H1 (cell line): Measurements from ENCODE around the gene CFAP53. TPM values are rescaled to one million over a fixed set of nuclear protein-coding genes. Genes with fewer than 3 reads are reported as not detected.

ENCODE experiments used
- CTCF ChIA-PET: fragments of 300-600 bp; sonication (Branson Sonifier 250); formaldehyde crosslinking; loops from one replicate; lab custom pipeline; 2021; ENCODE audit not compliant: partially characterized antibody; lab: Charles Lee
- POLR2A ChIA-PET: fragments of 300-600 bp; sonication (Branson Sonifier 250); formaldehyde crosslinking; loops from one replicate; lab custom pipeline; 2021; ENCODE audit warnings: inconsistent platforms; ENCODE audit not compliant: partially characterized antibody; lab: Charles Lee
- DNase-seq, 2 experiments: peaks; one replicate each; pipeline versions ENCODE4 v3.0.0 to v3.0.0-alpha.2; 2010 to 2022; ENCODE audit warnings: low spot score in 2 of 2, low read depth in 1 of 2, mixed read lengths in 1 of 2
- FAIRE-seq: peaks from 2 replicates; lab custom pipeline; 2011; peaks lifted over from hg19 to GRCh38; lab: Jason Lieb, UNC
- H2AFZ ChIP-seq: 2 replicates; pipeline ENCODE4 v1.8.1; 2012; ENCODE audit warnings: low read length, inconsistent platforms
- H2AK5ac ChIP-seq: 2 replicates; pipeline ENCODE4 v1.6.1; 2013; ENCODE audit warnings: low read depth, low read length
- H2BK120ac ChIP-seq: replicated peaks from 2 replicates; pipeline ENCODE3; 2013; ENCODE audit warnings: low read depth, low read length, inconsistent platforms
- H2BK12ac ChIP-seq: 2 replicates; pipeline ENCODE4 v1.6.1; 2013; ENCODE audit warnings: low read depth, low read length
- H2BK15ac ChIP-seq: 2 replicates; pipeline ENCODE4 v1.6.1; 2013; ENCODE audit warnings: low read length
- H2BK20ac ChIP-seq: 2 replicates; pipeline ENCODE4 v1.6.1; 2013; ENCODE audit warnings: low read length
- H2BK5ac ChIP-seq: 2 replicates; pipeline ENCODE4 v1.6.1; 2013; ENCODE audit warnings: low read depth, low read length
- H3K14ac ChIP-seq: 2 replicates; pipeline ENCODE4 v1.6.1; 2013; ENCODE audit warnings: inconsistent platforms; ENCODE audit not compliant: insufficient read length
- H3K18ac ChIP-seq: 2 replicates; pipeline ENCODE4 v1.6.1; 2013; ENCODE audit warnings: low read length; ENCODE audit errors: extremely low read depth
- H3K23ac ChIP-seq: 2 replicates; pipeline ENCODE4 v1.6.1; 2013; ENCODE audit warnings: inconsistent platforms; ENCODE audit not compliant: insufficient read length
- H3K23me2 ChIP-seq: 2 replicates; pipeline ENCODE4 v1.6.1; 2013; ENCODE audit warnings: low read depth, low read length
- H3K27ac ChIP-seq: 2 replicates; pipeline ENCODE4 v1.6.1; 2011; ENCODE audit warnings: low read depth, low read length, inconsistent platforms
- H3K27me3 ChIP-seq, 4 experiments: replicated peaks in 1 of 4; 1 replicate in 1 of 4; 2 replicates in 3 of 4; pipeline versions ENCODE4 v1.6.1 to v1.8.1; 2011 to 2013; ENCODE audit warnings: low read length in 3 of 4, mild to moderate bottlenecking in 3 of 4, inconsistent platforms in 2 of 4, mixed read lengths in 2 of 4, moderate library complexity in 1 of 4; ENCODE audit not compliant: control insufficient read depth in 3 of 4, insufficient read depth in 3 of 4; ENCODE audit errors: extremely low read depth in 1 of 4
- H3K36me3 ChIP-seq, 4 experiments: 2 replicates each; pipeline versions ENCODE4 v1.6.1 to v1.8.1; 2011 to 2013; ENCODE audit warnings: mild to moderate bottlenecking in 4 of 4, low read length in 3 of 4, moderate library complexity in 2 of 4, control low read depth in 1 of 4, inconsistent platforms in 1 of 4; ENCODE audit not compliant: insufficient read depth in 4 of 4, control insufficient read depth in 2 of 4
- H3K4ac ChIP-seq: replicated peaks from 2 replicates; pipeline ENCODE3; 2013; ENCODE audit warnings: low read length, low read depth, mixed read lengths, inconsistent platforms; ENCODE audit not compliant: insufficient read length
- H3K4me1 ChIP-seq, 4 experiments: replicated peaks in 1 of 4; 1 replicate in 1 of 4; 2 replicates in 3 of 4; pipeline versions ENCODE4 v1.6.1 to v1.8.1; 2011 to 2013; ENCODE audit warnings: low read length in 3 of 4, inconsistent platforms in 2 of 4, mixed read lengths in 1 of 4; ENCODE audit not compliant: insufficient read depth in 4 of 4, control insufficient read depth in 3 of 4
- H3K4me2 ChIP-seq, 2 experiments: 2 replicates each; pipeline versions ENCODE4 v1.6.1 to v1.8.1; 2011 to 2013; ENCODE audit warnings: low read depth in 2 of 2, low read length in 2 of 2, control low read depth in 1 of 2, inconsistent platforms in 1 of 2, mild to moderate bottlenecking in 1 of 2; ENCODE audit not compliant: insufficient read depth in 1 of 2
- H3K4me3 ChIP-seq, 4 experiments: fragments of 200-600, 300-600 bp in 1 of 4; sonication (generic), shearing (Covaris generic), sonication (Bioruptor Twin) in 1 of 4; 2 replicates each; pipeline versions ENCODE4 v1.5.1 to v1.8.1; 2011 to 2016; ENCODE audit warnings: low read length in 4 of 4, low read depth in 3 of 4, control low read depth in 2 of 4, inconsistent platforms in 2 of 4, mild to moderate bottlenecking in 2 of 4, mixed read lengths in 1 of 4, moderate library complexity in 1 of 4; ENCODE audit not compliant: insufficient read depth in 2 of 4; ENCODE audit errors: extremely low read depth in 1 of 4
- H3K56ac ChIP-seq: replicated peaks from 2 replicates; pipeline ENCODE3; 2013; ENCODE audit warnings: low read depth, mild to moderate bottlenecking, mixed read lengths, low read length, inconsistent platforms; ENCODE audit not compliant: insufficient read length
- H3K79me1 ChIP-seq: 2 replicates; pipeline ENCODE4 v1.6.1; 2013; ENCODE audit warnings: low read depth, low read length, control low read depth
- H3K79me2 ChIP-seq, 2 experiments: 2 replicates each; pipeline versions ENCODE4 v1.6.1 to v1.8.1; 2012 to 2013; ENCODE audit warnings: low read length in 2 of 2, mild to moderate bottlenecking in 2 of 2, inconsistent platforms in 1 of 2; ENCODE audit not compliant: insufficient read depth in 2 of 2, control insufficient read depth in 1 of 2
- H3K9ac ChIP-seq, 4 experiments: replicated peaks in 1 of 4; 1 replicate in 1 of 4; 2 replicates in 3 of 4; pipeline versions ENCODE4 v1.6.1 to v1.8.1; 2011 to 2013; ENCODE audit warnings: low read depth in 3 of 4, low read length in 3 of 4, control low read depth in 2 of 4, mild to moderate bottlenecking in 2 of 4, moderate library complexity in 2 of 4, inconsistent platforms in 1 of 4; ENCODE audit errors: extremely low read depth in 1 of 4
- H3K9me3 ChIP-seq, 2 experiments: 2 replicates each; pipeline versions ENCODE4 v1.6.1 to v1.8.1; 2012 to 2013; ENCODE audit warnings: mild to moderate bottlenecking in 2 of 2, moderate library complexity in 2 of 2, control low read depth in 1 of 2, inconsistent platforms in 1 of 2, low read depth in 1 of 2, low read length in 1 of 2, mixed read lengths in 1 of 2; ENCODE audit not compliant: insufficient read depth in 2 of 2
- H4K20me1 ChIP-seq, 2 experiments: replicated peaks in 1 of 2; 2 replicates each; pipeline versions ENCODE3 to v1.8.1; 2011 to 2013; ENCODE audit warnings: inconsistent platforms in 2 of 2, low read length in 2 of 2, mild to moderate bottlenecking in 1 of 2; ENCODE audit not compliant: insufficient read depth in 2 of 2, control insufficient read depth in 1 of 2
- H4K5ac ChIP-seq: 2 replicates; pipeline ENCODE4 v1.6.1; 2013; ENCODE audit warnings: low read length, low read depth, mixed read lengths, inconsistent platforms; ENCODE audit not compliant: insufficient read length
- H4K8ac ChIP-seq: 2 replicates; pipeline ENCODE4 v1.8.0; 2013; ENCODE audit warnings: mild to moderate bottlenecking, moderate library complexity, low read length, inconsistent platforms; ENCODE audit not compliant: insufficient read depth; ENCODE audit errors: extremely low read depth
- H4K91ac ChIP-seq: replicated peaks from 2 replicates; pipeline ENCODE3; 2013; ENCODE audit warnings: low read length, mixed read lengths, inconsistent platforms; ENCODE audit not compliant: insufficient read length
- GTF2F1 ChIP-seq: IDR thresholded peaks from 2 replicates; pipeline ENCODE4 v1.6.1; 2012; ENCODE audit warnings: low read depth, low read length, improper control_type of control experiment, borderline replicate concordance
- RAD21 ChIP-seq, 2 experiments: IDR thresholded peaks in 1 of 2; conservative IDR thresholded peaks in 1 of 2; 2 replicates each; pipeline ENCODE4 v1.6.1; 2011; ENCODE audit warnings: low read depth in 2 of 2, low read length in 2 of 2, improper control_type of control experiment in 1 of 2, inconsistent platforms in 1 of 2, mild to moderate bottlenecking in 1 of 2, moderate library complexity in 1 of 2
- SIX5 ChIP-seq: IDR thresholded peaks from 2 replicates; pipeline ENCODE4 v1.6.1; 2011; ENCODE audit warnings: mild to moderate bottlenecking, low read depth, low read length
- SP2 ChIP-seq: IDR thresholded peaks from 2 replicates; pipeline ENCODE4 v1.6.1; 2012; ENCODE audit warnings: mild to moderate bottlenecking, low read length, inconsistent platforms
- TCF12 ChIP-seq: IDR thresholded peaks from 2 replicates; pipeline ENCODE4 v1.6.1; 2011; ENCODE audit warnings: low read depth, mild to moderate bottlenecking, low read length
- WGBS, 2 experiments: shearing (Covaris generic) in 1 of 2; methylation state at CpG; one replicate each; pipeline versions ENCODE4 v1.1.6 to v1.1.7; 2013 to 2015; ENCODE audit warnings: low lambda C conversion rate in 2 of 2, mixed read lengths in 2 of 2, inconsistent platforms in 1 of 2, low coverage in 1 of 2, missing lambda C conversion rate in 1 of 2; ENCODE audit not compliant: insufficient replicate concordance in 2 of 2, insufficient coverage in 1 of 2, insufficient read length in 1 of 2; ENCODE audit errors: extremely low coverage in 1 of 2, missing lambda C conversion rate in 1 of 2; 5-methylcytosine and 5-hydroxymethylcytosine counted together
- polyA plus RNA-seq, 7 experiments: library from polyadenylated mRNA; depleted of rRNA in 3 of 7; stranded (reverse) in 5 of 7; unstranded in 2 of 7; fragments of >200 nt in 5 of 7; fragments of 200-250 nt in 2 of 7; gene quantifications; 1 replicate in 5 of 7; 2 replicates in 1 of 7; 4 replicates in 1 of 7; pipeline versions ENCODE4 v1.2.1 to v1.2.3, GENCODE V29; 2011 to 2013; ENCODE audit warnings: missing spikeins in 2 of 7, mixed read lengths in 2 of 7
- total RNA-seq: library from RNA; stranded (reverse); fragmentation: NEBNext Ultra II Directional; extraction: Animal tissue kit (Norgen Biotek cat#: 25700); gene quantifications from 2 replicates; pipeline ENCODE4 v1.2.1, GENCODE V29; 2021

CFAP53 gene
- total and polyA plus RNA-seq, 2 of the 8 experiments (the other 6 are each of a cell fraction or from before 2014, with no cell fraction given): 0.08 to 0.30 TPM

DNA sequence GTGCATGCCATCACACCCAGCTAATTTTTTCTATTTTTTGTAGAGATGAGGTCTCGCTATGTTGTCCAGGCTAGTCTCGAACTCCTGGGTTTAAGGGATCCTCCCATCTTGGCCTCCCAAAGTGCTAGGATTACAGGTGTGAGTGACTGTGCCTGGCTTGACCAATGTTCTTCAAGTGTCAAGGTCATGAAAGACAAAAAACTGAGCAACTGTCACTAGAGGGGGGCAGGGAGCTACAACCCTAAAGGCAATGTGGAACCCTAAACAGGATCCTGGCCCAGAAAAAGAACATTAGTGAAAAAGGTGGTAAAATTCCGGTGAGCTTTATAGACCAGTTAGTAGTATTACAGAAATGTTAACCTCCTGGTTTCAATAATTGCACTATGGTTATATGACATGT lies 78.6 kb downstream of the CFAP53 start:
- no peak overlapping the region for H3K4me2 ChIP-seq
- peaks cover 4 to 16% (median 11%) of the 10 kb centered on the region in 4 experiments for H3K27me3 ChIP-seq
- POLR2A ChIA-PET: no interaction called here
- H3K27ac ChIP-seq: no peak overlapping the region
- CTCF ChIA-PET: interaction anchor here (0.6 to 3.1 kb wide), 9 partner anchors 8 to 380 kb away, joined by 3 to 10 read pairs (median 4); no protein-coding TSS in a partner anchor
- no peak overlapping the region for H3K4ac ChIP-seq
- no peak overlapping the region for H3K18ac ChIP-seq
- TF ChIP-seq TCF12 (no peak), GTF2F1 (no peak), RAD21 (IDR thresholded peaks at IDR 0.05 in 1 of 2, conservative IDR thresholded peaks at IDR 0.05 in 1 of 2; ENCODE audit: low read depth in 2 of 2, low read length in 2 of 2) (peak in 1 of 2 experiments; percentile 3; a peak in 1 of 4 replicates), SIX5 (no peak), SP2 (no peak)
- H2BK20ac ChIP-seq: no peak overlapping the region
- H3K79me1 ChIP-seq: no peaks in the 10 kb centered on the region
- H3K36me3 ChIP-seq: no peaks in the 10 kb centered on the region
- no peak overlapping the region for H2BK120ac ChIP-seq
- no peak overlapping the region for H3K4me3 ChIP-seq
- no peaks in the 10 kb centered on the region for H3K23me2 ChIP-seq
- FAIRE-seq (no peak), DNase-seq (no peak)
- no peak overlapping the region for H2AFZ ChIP-seq
- H4K8ac ChIP-seq: no peak overlapping the region
- H3K9me3 ChIP-seq: no peaks in the 10 kb centered on the region
- WGBS, 2 experiments: 97% methylated on average over 3 of the region's 3 CpGs; no CpG with 5 or more reads in 1 of the 2 experiments
- H3K9ac ChIP-seq: no peak overlapping the region
- no peaks in the 10 kb centered on the region for H4K20me1 ChIP-seq
- no peak overlapping the region for H3K56ac ChIP-seq
- no peaks in the 10 kb centered on the region for H3K4me1 ChIP-seq
- H3K14ac ChIP-seq: no peak overlapping the region
- no peak overlapping the region for H2BK5ac ChIP-seq
- H2BK15ac ChIP-seq: no peak overlapping the region
- H4K91ac ChIP-seq: no peak overlapping the region
- no peak overlapping the region for H2BK12ac ChIP-seq
- no peak overlapping the region for H2AK5ac ChIP-seq
- H4K5ac ChIP-seq: no peak overlapping the region
- H3K79me2 ChIP-seq: no peaks in the 10 kb centered on the region
- no peak overlapping the region for H3K23ac ChIP-seq
